GM18526 (cell line): ENCODE measurements around the gene AHI1.

Experiments used
- POLR2A ChIP-seq: IDR thresholded peaks from 3 replicates; pipeline ENCODE4 v1.6.1; 2011; ENCODE audit not compliant: insufficient read length; ENCODE audit errors: extremely low read depth

AHI1 gene

DNA sequence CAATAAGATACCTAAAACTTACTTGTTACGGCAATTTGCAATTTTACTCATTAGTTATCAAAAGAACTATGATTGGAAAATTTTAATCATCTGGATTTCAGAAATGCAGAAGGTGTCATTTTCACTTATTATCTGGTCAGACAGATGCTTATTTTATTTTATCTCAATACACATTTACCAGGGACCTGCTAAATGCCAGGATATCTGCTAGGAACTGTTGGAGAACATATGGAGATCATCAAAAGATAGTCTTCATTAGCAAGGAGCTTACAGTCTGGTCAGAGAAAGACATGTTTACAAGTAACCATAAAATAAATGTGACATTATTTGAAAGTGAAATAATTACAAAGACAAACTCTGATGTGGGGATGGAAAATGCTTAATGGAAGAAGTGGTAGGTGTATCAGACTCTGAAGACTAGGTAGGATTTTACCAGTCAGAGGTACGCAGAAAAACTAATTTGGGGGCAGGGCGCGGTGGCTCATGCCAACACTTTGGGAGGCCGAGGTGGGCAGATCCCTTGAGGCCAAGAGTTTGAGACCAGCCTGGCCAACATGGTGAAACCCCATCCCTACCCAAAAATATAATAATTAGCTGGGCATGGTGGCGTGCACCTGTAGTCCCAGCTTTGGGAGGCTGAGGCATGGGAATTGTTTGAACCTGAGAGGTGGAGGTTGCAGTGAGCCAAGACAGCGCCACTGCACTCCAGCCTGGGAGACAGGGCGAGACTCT, 178.6 kb downstream of the AHI1 start:
- TF ChIP-seq POLR2A = no peak

DNA sequence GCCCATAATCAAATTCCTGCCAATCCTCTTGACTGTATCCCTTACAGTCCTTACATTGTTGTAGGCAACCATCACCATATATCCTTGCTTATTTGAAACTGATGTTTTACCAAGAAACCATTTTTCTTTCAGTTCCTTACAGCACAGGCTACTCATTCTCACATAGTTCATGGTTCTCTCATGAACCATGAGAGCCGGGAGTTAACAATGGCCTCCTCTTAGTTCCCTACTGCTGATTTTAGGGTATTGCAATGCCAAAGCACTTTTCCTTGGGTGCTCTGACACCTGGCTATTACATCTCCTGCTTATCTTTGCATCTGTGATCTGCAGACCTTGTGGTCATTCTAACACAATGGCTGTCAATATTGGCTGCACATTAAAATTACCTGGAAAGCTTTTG, 183.0 kb downstream of the AHI1 start:
- no peak for TF ChIP-seq POLR2A

DNA sequence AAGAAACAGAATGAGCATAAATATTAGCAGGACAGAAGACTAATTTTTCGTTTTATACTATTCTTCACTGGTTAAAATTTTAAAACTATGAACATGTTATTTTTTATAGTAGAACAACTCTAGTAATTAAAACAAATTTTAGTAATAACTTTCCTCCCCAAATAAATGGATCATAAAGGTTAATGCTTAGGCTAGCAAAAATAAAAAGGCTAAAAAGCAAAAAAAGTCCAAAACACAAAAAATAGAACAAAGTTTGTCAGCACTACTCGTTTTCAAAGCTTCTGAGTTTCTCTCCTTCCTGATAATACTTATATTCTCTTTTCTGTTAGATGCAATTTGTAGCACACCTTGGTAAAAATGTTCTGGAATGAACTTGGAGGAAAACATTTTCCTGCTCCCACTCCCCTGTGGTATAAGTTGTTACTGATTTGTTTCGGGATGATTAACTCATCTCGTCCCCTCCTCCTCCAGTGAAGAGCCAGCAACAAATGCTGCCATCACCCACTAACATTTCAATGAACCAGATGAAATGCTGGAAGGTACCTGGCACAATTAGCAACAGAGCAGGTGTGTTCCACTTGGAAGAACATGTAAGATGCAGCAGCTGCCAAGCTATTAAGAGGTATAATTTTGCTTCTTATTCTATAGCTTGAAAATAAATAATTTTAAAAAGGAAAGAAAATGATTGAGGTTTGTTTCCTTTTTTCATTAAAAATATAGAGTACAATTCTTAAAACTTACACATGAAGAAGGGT, 185.9 kb downstream of the AHI1 start:
- TF ChIP-seq POLR2A = no peak

DNA sequence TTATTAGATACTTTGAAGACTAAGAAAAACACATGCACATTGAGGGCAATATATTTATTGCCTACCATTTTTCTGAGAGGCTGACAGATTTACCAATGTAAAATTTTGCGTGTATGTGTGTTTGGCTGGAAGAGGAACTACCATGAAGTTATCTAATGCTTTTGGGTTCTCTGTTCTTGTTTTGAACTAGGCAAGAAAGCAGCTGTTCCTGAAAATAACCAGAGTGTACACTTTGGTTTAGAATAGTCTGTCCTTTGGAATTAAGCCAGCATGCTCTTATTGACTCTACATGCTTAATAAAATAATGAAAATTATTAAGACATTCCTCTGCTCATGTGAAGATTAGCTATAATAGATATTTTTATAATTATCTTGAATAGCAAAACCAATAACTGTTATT, 187.2 kb downstream of the AHI1 start:
- TF ChIP-seq POLR2A = no peak

DNA sequence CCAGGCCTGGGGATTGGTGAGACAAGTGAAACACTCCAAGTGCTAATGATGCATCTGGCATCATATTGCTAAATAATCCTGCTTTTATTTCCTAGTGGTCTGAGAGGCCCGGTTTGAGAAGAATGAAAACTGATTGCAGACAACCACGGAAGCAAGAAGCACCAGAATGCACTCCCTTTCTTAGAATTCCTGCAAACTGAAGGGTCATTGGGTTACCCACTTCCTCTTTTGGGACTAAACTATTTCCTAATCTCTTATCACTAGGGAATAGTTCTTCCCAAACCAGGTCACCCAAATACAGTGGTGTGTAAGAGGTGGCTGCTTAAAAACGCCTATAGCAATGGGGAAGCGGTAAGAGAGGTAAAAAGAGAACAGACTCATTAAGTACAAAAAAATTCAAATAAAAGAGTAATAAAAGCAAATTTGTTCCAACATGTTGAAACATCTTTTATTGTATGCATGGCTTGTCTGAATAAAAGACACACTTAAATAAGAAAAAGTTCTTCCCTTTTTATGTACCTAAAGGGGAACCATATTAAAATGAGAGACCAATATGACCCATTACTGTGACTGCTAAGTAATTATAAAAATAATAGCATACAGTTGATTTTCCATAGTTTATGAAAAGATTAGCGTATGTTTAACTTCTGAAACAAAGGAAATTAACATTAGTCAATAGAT, 190.7 kb downstream of the AHI1 start:
- no peak for TF ChIP-seq POLR2A

DNA sequence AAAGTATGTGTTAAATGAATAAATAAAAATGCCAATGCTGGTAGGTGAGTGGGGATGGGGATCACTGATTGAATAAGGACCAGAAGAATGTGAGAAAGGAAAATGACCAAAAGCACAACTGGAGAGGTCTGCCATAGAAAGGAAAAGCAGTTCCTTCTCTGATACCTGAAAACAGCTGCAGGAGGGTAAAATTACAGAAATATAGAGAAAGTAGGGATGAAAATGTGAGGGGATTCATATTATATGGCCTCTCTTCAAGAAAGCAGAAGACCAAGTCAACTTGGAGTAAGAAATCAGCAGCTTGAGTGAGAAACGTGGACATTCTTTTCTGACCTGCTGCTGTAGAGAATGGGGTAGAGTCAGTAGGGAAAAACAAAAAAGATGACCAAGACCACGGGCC, 191.4 kb downstream of the AHI1 start:
- no peak for TF ChIP-seq POLR2A

DNA sequence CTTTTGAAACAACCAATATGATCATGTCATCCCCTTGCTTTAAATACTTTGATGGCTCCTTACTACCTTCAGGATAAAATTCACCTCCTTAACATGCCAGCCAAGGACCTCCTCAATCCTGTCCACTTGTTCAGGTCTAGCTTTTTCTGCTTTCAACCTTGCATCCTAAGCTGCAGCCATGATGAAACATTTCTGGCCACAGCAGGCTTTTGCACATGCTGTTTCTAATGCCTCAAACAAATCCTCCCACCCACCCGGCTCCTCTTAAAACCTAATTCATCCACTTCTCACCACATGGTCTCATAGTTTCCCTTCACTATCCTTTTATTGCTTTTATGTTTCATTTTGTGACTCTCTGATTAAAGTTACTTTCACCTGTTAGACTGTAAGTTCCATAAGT, 191.9 kb downstream of the AHI1 start:
- no peak for TF ChIP-seq POLR2A

DNA sequence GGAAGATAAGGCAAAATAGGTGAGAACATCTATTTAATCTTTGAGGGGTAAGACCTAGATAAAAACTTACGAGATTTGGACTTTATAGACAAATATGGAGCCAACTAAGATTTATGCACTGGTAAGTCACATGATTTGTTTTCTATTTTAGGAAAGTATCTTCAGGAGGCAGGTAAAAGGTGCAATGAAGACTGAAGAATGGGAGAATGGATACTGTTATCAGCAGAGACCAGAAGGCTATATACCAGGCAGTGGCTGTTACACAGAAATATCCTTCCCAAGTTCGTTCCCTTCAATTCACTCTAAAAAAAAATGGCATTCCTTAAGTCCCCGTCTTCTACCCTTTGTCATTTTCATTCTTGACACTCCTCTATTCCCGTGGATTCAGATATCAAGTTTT, 192.7 kb downstream of the AHI1 start:
- no peak for TF ChIP-seq POLR2A

DNA sequence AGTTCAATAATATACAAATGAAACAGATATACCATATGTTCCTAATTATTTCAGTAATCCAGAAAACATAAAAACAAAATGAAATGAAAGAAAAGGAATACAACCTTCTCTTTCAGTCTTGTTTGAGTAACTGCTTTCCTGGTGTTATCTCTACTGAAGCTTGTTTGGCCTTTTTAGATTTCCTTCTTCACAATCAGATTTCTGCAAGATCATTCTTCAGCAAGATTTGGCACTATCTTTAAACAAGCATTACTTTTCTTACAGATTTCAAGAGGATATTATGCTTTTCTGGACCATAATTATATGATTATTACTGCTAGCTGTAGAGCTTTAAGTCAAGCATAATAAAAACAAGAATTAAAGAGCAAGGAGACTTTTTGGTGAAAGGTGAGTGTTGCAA, 196.2 kb downstream of the AHI1 start:
- TF ChIP-seq POLR2A = no peak

DNA sequence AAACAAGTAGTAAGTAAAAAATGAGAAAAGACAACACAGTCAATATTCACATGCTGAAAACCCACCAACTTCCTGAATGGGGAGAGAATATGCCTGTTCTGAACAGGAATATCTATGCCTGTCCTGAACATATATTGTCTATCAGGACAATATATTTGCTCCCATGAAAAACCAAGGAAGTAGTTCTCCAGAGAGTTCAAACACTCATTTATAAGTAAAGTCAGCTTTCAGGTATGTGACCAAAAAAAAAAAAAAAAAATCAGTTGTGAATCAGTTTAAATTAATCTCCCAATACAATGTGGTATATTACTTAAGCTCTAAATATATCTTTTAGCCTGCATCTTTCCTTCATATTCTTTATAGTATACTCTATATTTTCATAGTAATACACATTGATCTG, 197.0 kb downstream of the AHI1 start:
- no peak for TF ChIP-seq POLR2A

DNA sequence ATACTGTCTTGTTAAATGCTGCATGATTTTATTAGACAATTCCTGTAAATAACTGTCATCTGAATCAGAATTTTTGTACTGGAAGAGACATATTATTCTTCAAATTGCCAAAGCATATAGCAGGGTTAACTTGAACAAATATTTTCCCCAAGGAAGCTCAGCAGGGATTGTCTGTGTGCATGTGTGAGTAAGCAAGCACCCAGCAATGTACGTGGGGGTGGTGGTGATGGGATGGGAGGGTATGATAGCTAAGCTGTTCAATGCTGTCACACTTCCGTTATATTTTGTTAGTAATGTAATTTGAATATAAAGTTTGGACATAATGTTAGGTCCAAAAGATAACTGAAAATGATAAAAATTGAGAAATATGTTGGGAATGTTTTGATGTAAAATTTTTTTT, 198.3 kb downstream of the AHI1 start:
- no peak for TF ChIP-seq POLR2A

DNA sequence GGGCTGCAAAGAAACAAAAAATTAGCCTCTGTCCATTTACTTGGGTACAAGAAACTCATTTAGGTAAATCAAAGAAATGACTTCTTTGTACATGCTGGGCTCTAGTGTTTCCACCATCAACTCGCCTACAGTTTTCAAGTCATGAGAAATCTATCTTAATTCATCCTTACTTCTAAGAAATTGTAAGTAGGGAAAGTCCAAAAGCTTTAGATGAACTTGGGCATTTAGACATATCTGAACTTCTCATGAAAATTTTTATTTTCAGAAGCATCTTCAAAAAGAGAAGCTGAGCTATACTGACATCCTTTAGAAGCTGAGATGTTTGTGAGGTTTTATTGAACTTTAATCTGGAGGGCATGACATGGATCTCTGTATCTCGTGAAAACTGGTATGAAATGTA, 199.1 kb downstream of the AHI1 start:
- no peak for TF ChIP-seq POLR2A

DNA sequence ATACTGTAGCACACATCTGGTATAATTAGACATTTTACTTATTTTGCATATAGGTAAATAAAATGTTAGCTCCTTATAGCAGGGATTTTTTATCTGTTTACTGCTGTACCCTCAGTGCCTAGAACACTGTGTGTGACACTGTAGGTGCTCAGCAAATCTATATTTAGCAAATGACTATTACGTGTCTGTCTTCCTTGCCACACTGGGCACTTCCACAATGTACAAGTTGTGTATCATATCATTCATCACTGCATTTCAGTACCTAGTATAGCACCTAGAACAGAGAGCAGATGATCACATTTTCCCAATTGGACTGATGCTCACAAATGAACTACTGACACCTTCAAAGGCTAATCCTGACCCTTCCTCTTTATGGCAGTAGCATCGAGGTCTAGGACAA, 200.8 kb downstream of the AHI1 start:
- no peak for TF ChIP-seq POLR2A

DNA sequence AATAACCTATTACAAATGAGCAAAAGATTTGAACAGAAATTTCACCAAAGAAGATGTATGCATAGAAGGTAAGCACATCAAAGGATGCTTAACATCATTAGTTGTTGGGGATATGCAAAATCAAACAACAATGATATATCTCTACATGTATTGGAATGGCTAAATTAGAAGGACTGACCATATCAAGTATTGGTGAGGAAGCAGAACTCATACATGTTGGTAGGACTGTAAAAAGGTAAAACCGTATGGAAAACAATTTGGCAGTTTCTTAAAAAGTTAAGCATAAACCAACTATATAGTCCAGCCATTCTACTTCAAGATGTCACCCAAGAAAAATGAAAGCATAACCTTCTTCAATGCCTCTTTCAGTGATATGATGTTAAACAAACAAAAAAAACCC, 202.5 kb downstream of the AHI1 start:
- no peak for TF ChIP-seq POLR2A

DNA sequence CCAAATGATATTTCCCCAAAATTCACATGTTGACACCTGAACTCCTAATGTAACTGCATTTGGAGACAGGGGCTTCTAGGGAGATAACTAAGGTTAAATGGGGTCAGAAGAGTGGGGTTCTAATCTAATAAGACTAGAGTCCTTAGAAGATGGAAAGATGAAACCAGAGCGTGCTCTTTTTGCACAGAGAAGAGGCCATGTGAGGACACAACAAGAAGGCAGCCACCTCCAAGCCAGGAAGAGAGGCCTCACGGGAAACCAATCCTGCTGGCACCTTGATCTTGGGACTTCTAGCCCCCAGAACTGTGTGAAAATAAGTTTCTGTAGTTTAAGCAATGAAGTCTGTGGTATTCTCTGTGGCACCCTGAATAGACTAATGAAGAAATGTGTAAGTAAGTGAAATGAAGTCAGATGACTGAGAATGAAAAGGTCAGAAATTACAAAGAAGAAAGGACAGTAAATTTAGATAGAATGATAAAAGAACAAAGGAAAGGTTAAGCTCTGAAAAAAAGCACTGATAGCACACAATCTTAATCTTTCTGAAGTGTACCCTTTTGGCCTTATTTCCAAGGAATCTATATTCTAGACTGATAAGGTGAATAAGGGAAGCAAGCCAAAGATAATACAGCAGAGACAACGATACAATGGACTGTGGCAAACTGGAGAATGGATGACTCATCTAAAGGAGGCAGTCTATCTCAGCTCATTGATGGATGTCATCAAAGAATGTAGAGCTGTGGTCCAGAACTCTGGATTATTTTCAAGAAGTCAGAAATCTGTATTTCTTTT, 206.1 kb downstream of the AHI1 start:
- TF ChIP-seq POLR2A = no peak

DNA sequence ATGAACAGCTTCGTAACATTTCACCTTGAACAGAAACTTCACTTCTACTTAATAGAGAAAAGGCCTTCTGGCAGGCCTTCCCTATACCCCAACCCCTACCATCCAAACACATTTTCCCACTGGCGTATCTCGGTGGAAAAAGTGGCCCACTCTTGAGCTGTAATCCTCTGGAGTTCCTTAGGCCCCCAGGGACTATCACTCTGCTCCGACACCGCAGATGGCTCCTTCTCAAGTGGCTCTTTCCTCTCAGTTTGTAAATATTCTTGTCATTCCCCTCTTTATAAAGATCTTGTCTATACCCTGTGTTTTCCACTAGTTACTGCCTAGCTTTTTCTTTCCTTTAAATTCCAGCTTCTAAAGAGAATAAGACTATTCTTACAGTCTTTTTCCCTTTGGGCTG, 207.7 kb downstream of the AHI1 start:
- no peak for TF ChIP-seq POLR2A

DNA sequence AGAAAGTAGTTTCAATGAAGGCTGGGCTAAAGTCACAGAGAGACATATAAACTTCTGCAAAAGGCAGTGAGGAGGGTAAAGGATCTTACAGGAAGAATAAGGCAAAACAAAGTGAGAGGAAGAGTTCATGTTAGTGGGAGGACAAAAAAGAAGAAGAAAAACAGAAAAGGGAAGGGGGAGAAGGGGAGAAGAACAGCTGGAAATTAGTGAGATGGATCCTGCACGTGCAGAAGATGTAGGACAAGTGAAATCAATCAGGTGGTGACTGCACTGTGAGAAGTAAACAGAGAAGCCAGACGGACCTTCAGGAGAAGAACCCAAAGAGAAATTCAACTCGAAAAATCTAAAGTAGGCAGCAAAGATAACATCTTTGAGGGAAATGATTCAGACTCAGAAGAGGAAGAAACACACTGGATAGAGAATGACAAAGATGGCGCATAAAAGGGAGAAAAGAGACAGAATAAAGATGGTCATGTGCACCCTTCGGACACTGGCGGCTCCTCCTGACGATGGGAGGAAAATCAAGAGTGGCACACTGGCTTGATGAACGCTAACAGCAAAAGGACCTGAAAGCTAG, 210.5 kb downstream of the AHI1 start:
- no peak for TF ChIP-seq POLR2A
